H1 (cell line): ENCODE measurements around the gene SPPL3. TPM values are rescaled to one million over a fixed set of nuclear protein-coding genes. Genes with fewer than 3 reads are reported as not detected.

Experiments used
- CTCF ChIA-PET: fragments of 300-600 bp; sonication (Branson Sonifier 250); formaldehyde crosslinking; loops from one replicate; lab custom pipeline; 2021; ENCODE audit not compliant: partially characterized antibody; lab: Charles Lee
- POLR2A ChIA-PET: fragments of 300-600 bp; sonication (Branson Sonifier 250); formaldehyde crosslinking; loops from one replicate; lab custom pipeline; 2021; ENCODE audit warnings: inconsistent platforms; ENCODE audit not compliant: partially characterized antibody; lab: Charles Lee
- DNase-seq, 2 experiments: peaks; one replicate each; pipeline versions ENCODE4 v3.0.0 to v3.0.0-alpha.2; 2010 to 2022; ENCODE audit warnings: low spot score in 2 of 2, low read depth in 1 of 2, mixed read lengths in 1 of 2
- FAIRE-seq: peaks from 2 replicates; lab custom pipeline; 2011; peaks lifted over from hg19 to GRCh38; lab: Jason Lieb, UNC
- H2AFZ ChIP-seq: 2 replicates; pipeline ENCODE4 v1.8.1; 2012; ENCODE audit warnings: low read length, inconsistent platforms
- H2AK5ac ChIP-seq: 2 replicates; pipeline ENCODE4 v1.6.1; 2013; ENCODE audit warnings: low read depth, low read length
- H2BK120ac ChIP-seq: replicated peaks from 2 replicates; pipeline ENCODE3; 2013; ENCODE audit warnings: low read depth, low read length, inconsistent platforms
- H2BK12ac ChIP-seq: 2 replicates; pipeline ENCODE4 v1.6.1; 2013; ENCODE audit warnings: low read depth, low read length
- H2BK15ac ChIP-seq: 2 replicates; pipeline ENCODE4 v1.6.1; 2013; ENCODE audit warnings: low read length
- H2BK20ac ChIP-seq: 2 replicates; pipeline ENCODE4 v1.6.1; 2013; ENCODE audit warnings: low read length
- H2BK5ac ChIP-seq: 2 replicates; pipeline ENCODE4 v1.6.1; 2013; ENCODE audit warnings: low read depth, low read length
- H3K14ac ChIP-seq: 2 replicates; pipeline ENCODE4 v1.6.1; 2013; ENCODE audit warnings: inconsistent platforms; ENCODE audit not compliant: insufficient read length
- H3K18ac ChIP-seq: 2 replicates; pipeline ENCODE4 v1.6.1; 2013; ENCODE audit warnings: low read length; ENCODE audit errors: extremely low read depth
- H3K23ac ChIP-seq: 2 replicates; pipeline ENCODE4 v1.6.1; 2013; ENCODE audit warnings: inconsistent platforms; ENCODE audit not compliant: insufficient read length
- H3K23me2 ChIP-seq: 2 replicates; pipeline ENCODE4 v1.6.1; 2013; ENCODE audit warnings: low read depth, low read length
- H3K27ac ChIP-seq: 2 replicates; pipeline ENCODE4 v1.6.1; 2011; ENCODE audit warnings: low read depth, low read length, inconsistent platforms
- H3K27me3 ChIP-seq, 4 experiments: replicated peaks in 1 of 4; 1 replicate in 1 of 4; 2 replicates in 3 of 4; pipeline versions ENCODE4 v1.6.1 to v1.8.1; 2011 to 2013; ENCODE audit warnings: low read length in 3 of 4, mild to moderate bottlenecking in 3 of 4, inconsistent platforms in 2 of 4, mixed read lengths in 2 of 4, moderate library complexity in 1 of 4; ENCODE audit not compliant: control insufficient read depth in 3 of 4, insufficient read depth in 3 of 4; ENCODE audit errors: extremely low read depth in 1 of 4
- H3K36me3 ChIP-seq, 4 experiments: 2 replicates each; pipeline versions ENCODE4 v1.6.1 to v1.8.1; 2011 to 2013; ENCODE audit warnings: mild to moderate bottlenecking in 4 of 4, low read length in 3 of 4, moderate library complexity in 2 of 4, control low read depth in 1 of 4, inconsistent platforms in 1 of 4; ENCODE audit not compliant: insufficient read depth in 4 of 4, control insufficient read depth in 2 of 4
- H3K4ac ChIP-seq: replicated peaks from 2 replicates; pipeline ENCODE3; 2013; ENCODE audit warnings: low read length, low read depth, mixed read lengths, inconsistent platforms; ENCODE audit not compliant: insufficient read length
- H3K4me1 ChIP-seq, 4 experiments: replicated peaks in 1 of 4; 1 replicate in 1 of 4; 2 replicates in 3 of 4; pipeline versions ENCODE4 v1.6.1 to v1.8.1; 2011 to 2013; ENCODE audit warnings: low read length in 3 of 4, inconsistent platforms in 2 of 4, mixed read lengths in 1 of 4; ENCODE audit not compliant: insufficient read depth in 4 of 4, control insufficient read depth in 3 of 4
- H3K4me2 ChIP-seq, 2 experiments: 2 replicates each; pipeline versions ENCODE4 v1.6.1 to v1.8.1; 2011 to 2013; ENCODE audit warnings: low read depth in 2 of 2, low read length in 2 of 2, control low read depth in 1 of 2, inconsistent platforms in 1 of 2, mild to moderate bottlenecking in 1 of 2; ENCODE audit not compliant: insufficient read depth in 1 of 2
- H3K4me3 ChIP-seq, 4 experiments: fragments of 200-600, 300-600 bp in 1 of 4; sonication (generic), shearing (Covaris generic), sonication (Bioruptor Twin) in 1 of 4; 2 replicates each; pipeline versions ENCODE4 v1.5.1 to v1.8.1; 2011 to 2016; ENCODE audit warnings: low read length in 4 of 4, low read depth in 3 of 4, control low read depth in 2 of 4, inconsistent platforms in 2 of 4, mild to moderate bottlenecking in 2 of 4, mixed read lengths in 1 of 4, moderate library complexity in 1 of 4; ENCODE audit not compliant: insufficient read depth in 2 of 4; ENCODE audit errors: extremely low read depth in 1 of 4
- H3K56ac ChIP-seq: replicated peaks from 2 replicates; pipeline ENCODE3; 2013; ENCODE audit warnings: low read depth, mild to moderate bottlenecking, mixed read lengths, low read length, inconsistent platforms; ENCODE audit not compliant: insufficient read length
- H3K79me1 ChIP-seq: 2 replicates; pipeline ENCODE4 v1.6.1; 2013; ENCODE audit warnings: low read depth, low read length, control low read depth
- H3K79me2 ChIP-seq, 2 experiments: 2 replicates each; pipeline versions ENCODE4 v1.6.1 to v1.8.1; 2012 to 2013; ENCODE audit warnings: low read length in 2 of 2, mild to moderate bottlenecking in 2 of 2, inconsistent platforms in 1 of 2; ENCODE audit not compliant: insufficient read depth in 2 of 2, control insufficient read depth in 1 of 2
- H3K9ac ChIP-seq, 4 experiments: replicated peaks in 1 of 4; 1 replicate in 1 of 4; 2 replicates in 3 of 4; pipeline versions ENCODE4 v1.6.1 to v1.8.1; 2011 to 2013; ENCODE audit warnings: low read depth in 3 of 4, low read length in 3 of 4, control low read depth in 2 of 4, mild to moderate bottlenecking in 2 of 4, moderate library complexity in 2 of 4, inconsistent platforms in 1 of 4; ENCODE audit errors: extremely low read depth in 1 of 4
- H3K9me3 ChIP-seq, 2 experiments: 2 replicates each; pipeline versions ENCODE4 v1.6.1 to v1.8.1; 2012 to 2013; ENCODE audit warnings: mild to moderate bottlenecking in 2 of 2, moderate library complexity in 2 of 2, control low read depth in 1 of 2, inconsistent platforms in 1 of 2, low read depth in 1 of 2, low read length in 1 of 2, mixed read lengths in 1 of 2; ENCODE audit not compliant: insufficient read depth in 2 of 2
- H4K20me1 ChIP-seq, 2 experiments: replicated peaks in 1 of 2; 2 replicates each; pipeline versions ENCODE3 to v1.8.1; 2011 to 2013; ENCODE audit warnings: inconsistent platforms in 2 of 2, low read length in 2 of 2, mild to moderate bottlenecking in 1 of 2; ENCODE audit not compliant: insufficient read depth in 2 of 2, control insufficient read depth in 1 of 2
- H4K5ac ChIP-seq: 2 replicates; pipeline ENCODE4 v1.6.1; 2013; ENCODE audit warnings: low read length, low read depth, mixed read lengths, inconsistent platforms; ENCODE audit not compliant: insufficient read length
- H4K8ac ChIP-seq: 2 replicates; pipeline ENCODE4 v1.8.0; 2013; ENCODE audit warnings: mild to moderate bottlenecking, moderate library complexity, low read length, inconsistent platforms; ENCODE audit not compliant: insufficient read depth; ENCODE audit errors: extremely low read depth
- H4K91ac ChIP-seq: replicated peaks from 2 replicates; pipeline ENCODE3; 2013; ENCODE audit warnings: low read length, mixed read lengths, inconsistent platforms; ENCODE audit not compliant: insufficient read length
- ASH2L ChIP-seq: fragments of 200-600, 300-600 bp; sonication (generic); IDR thresholded peaks from one replicate; pipeline ENCODE4 v1.7.1; 2017; ENCODE audit warnings: low read length
- CEBPB ChIP-seq: IDR thresholded peaks from 2 replicates; pipeline ENCODE4 v1.6.1; 2012; ENCODE audit warnings: low read depth, low read length
- CHD2 ChIP-seq: IDR thresholded peaks from 2 replicates; pipeline ENCODE4 v1.6.1; 2012; ENCODE audit warnings: low read length, improper control_type of control experiment
- CTBP2 ChIP-seq: IDR thresholded peaks from 2 replicates; pipeline ENCODE4 v1.7.0; 2011; ENCODE audit warnings: borderline replicate concordance, mild to moderate bottlenecking, moderate library complexity, mixed read lengths, low read length; ENCODE audit not compliant: insufficient read depth, insufficient read length
- EGR1 ChIP-seq: IDR thresholded peaks from 2 replicates; pipeline ENCODE4 v1.6.1; 2011; ENCODE audit warnings: low read depth, low read length, borderline replicate concordance
- FOSL1 ChIP-seq: IDR thresholded peaks from 2 replicates; pipeline ENCODE4 v1.6.1; 2011; ENCODE audit warnings: mild to moderate bottlenecking, low read depth, low read length, moderate library complexity; ENCODE audit not compliant: insufficient read depth
- RAD21 ChIP-seq, 2 experiments: IDR thresholded peaks in 1 of 2; conservative IDR thresholded peaks in 1 of 2; 2 replicates each; pipeline ENCODE4 v1.6.1; 2011; ENCODE audit warnings: low read depth in 2 of 2, low read length in 2 of 2, improper control_type of control experiment in 1 of 2, inconsistent platforms in 1 of 2, mild to moderate bottlenecking in 1 of 2, moderate library complexity in 1 of 2
- SAP30 ChIP-seq: fragments of 300-600 bp; sonication (generic); IDR thresholded peaks from 2 replicates; pipeline ENCODE4 v1.7.1; 2012; ENCODE audit warnings: low read length, moderate library complexity, mild to moderate bottlenecking, inconsistent platforms; ENCODE audit not compliant: insufficient read depth, insufficient replicate concordance
- ZNF274 ChIP-seq: IDR thresholded peaks from 2 replicates; pipeline ENCODE4 v1.7.0; 2012; ENCODE audit warnings: low read length, borderline replicate concordance; ENCODE audit errors: extremely low read depth
- WGBS, 2 experiments: shearing (Covaris generic) in 1 of 2; methylation state at CpG; one replicate each; pipeline versions ENCODE4 v1.1.6 to v1.1.7; 2013 to 2015; ENCODE audit warnings: low lambda C conversion rate in 2 of 2, mixed read lengths in 2 of 2, inconsistent platforms in 1 of 2, low coverage in 1 of 2, missing lambda C conversion rate in 1 of 2; ENCODE audit not compliant: insufficient replicate concordance in 2 of 2, insufficient coverage in 1 of 2, insufficient read length in 1 of 2; ENCODE audit errors: extremely low coverage in 1 of 2, missing lambda C conversion rate in 1 of 2; 5-methylcytosine and 5-hydroxymethylcytosine counted together
- polyA plus RNA-seq, 7 experiments: library from polyadenylated mRNA; depleted of rRNA in 3 of 7; stranded (reverse) in 5 of 7; unstranded in 2 of 7; fragments of >200 nt in 5 of 7; fragments of 200-250 nt in 2 of 7; gene quantifications; 1 replicate in 5 of 7; 2 replicates in 1 of 7; 4 replicates in 1 of 7; pipeline versions ENCODE4 v1.2.1 to v1.2.3, GENCODE V29; 2011 to 2013; ENCODE audit warnings: missing spikeins in 2 of 7, mixed read lengths in 2 of 7
- total RNA-seq: library from RNA; stranded (reverse); fragmentation: NEBNext Ultra II Directional; extraction: Animal tissue kit (Norgen Biotek cat#: 25700); gene quantifications from 2 replicates; pipeline ENCODE4 v1.2.1, GENCODE V29; 2021

The SPPL3 gene
- total and polyA plus RNA-seq, 2 of the 8 experiments (the other 6 are each of a cell fraction or from before 2014, with no cell fraction given) = 27.3 to 48.4 TPM

GRCh38 chr12:120928864-120929652, 24.9 kb upstream of the SPPL3 start:
- H4K20me1 ChIP-seq = no peaks in the 10 kb centered on the region
- H3K27me3 ChIP-seq = no peaks in the 10 kb centered on the region
- peak overlapping the region; percentile 45 for H4K91ac ChIP-seq
- no peaks in the 10 kb centered on the region for H3K36me3 ChIP-seq
- H2BK5ac ChIP-seq = peak overlapping the region; percentile 82; the same call in 1 of the 2 replicates
- H2BK15ac ChIP-seq = peak overlapping the region; percentile 65; the same call in 1 of the 2 replicates
- H3K9ac ChIP-seq = peak overlapping the region in 2 of 4 experiments; percentile 29 to 45; a peak in 3 of 7 replicates
- peak overlapping the region; percentile 21; the same call in 1 of the 2 replicates for H2BK20ac ChIP-seq
- H2BK120ac ChIP-seq = no peak overlapping the region
- H3K79me1 ChIP-seq = no peaks in the 10 kb centered on the region
- H2AK5ac ChIP-seq = no peak overlapping the region
- peak overlapping the region; percentile 36 to 67 for H3K4me2 ChIP-seq
- peak overlapping the region; percentile 95 for H2AFZ ChIP-seq
- ChIA-PET POLR2A (interaction anchor here (0.6 to 1.1 kb wide), 3 partner anchors 23 to 180 kb away, joined by 3 to 5 read pairs (median 3); no protein-coding TSS in a partner anchor), CTCF (interaction anchor here (1.0 to 1.8 kb wide), 3 partner anchors 11 to 77 kb away, joined by 3 to 5 read pairs (median 4); no protein-coding TSS in a partner anchor)
- H3K4me3 ChIP-seq = peak overlapping the region in 3 of 4 experiments; percentile 23 to 42 (median 26); a peak in 4 of 8 replicates
- WGBS, 2 experiments = 51% methylated on average over 13 of the region's 13 CpGs; no CpG with 5 or more reads in 1 of the 2 experiments
- peaks cover 0 to 18% (median 11%) of the 10 kb centered on the region in 4 experiments; a peak in 6 of 7 replicates for H3K4me1 ChIP-seq
- H2BK12ac ChIP-seq = peak overlapping the region; percentile 68; the same call in 1 of the 2 replicates
- no peaks in the 10 kb centered on the region for H3K9me3 ChIP-seq
- FAIRE-seq = no peak
- H3K79me2 ChIP-seq = no peaks in the 10 kb centered on the region
- H3K23me2 ChIP-seq = no peaks in the 10 kb centered on the region
- no peak overlapping the region for H3K56ac ChIP-seq
- H3K4ac ChIP-seq = no peak overlapping the region
- DNase-seq = peak in 1 of 2 experiments; percentile 66
- peak overlapping the region; percentile 19 for H4K5ac ChIP-seq
- no peak overlapping the region for H3K23ac ChIP-seq
- peak overlapping the region; percentile 45; the same call in 1 of the 2 replicates for H4K8ac ChIP-seq
- peak overlapping the region; percentile 88 for H3K27ac ChIP-seq
- H3K14ac ChIP-seq = no peak overlapping the region
- H3K18ac ChIP-seq = peak overlapping the region; percentile 10
- TF ChIP-seq CHD2 = no peak
- no peak for TF ChIP-seq CTBP2
- no peak for TF ChIP-seq ZNF274
- no peak for TF ChIP-seq EGR1
- TF ChIP-seq CEBPB = no peak
- TF ChIP-seq SAP30 = no peak
- no peak for TF ChIP-seq FOSL1
- TF ChIP-seq ASH2L = peak; percentile 98
- 0 out of 4 replicates have a peak, but pooled peaks of 1 of the 2 experiments have one; percentile 11 for TF ChIP-seq RAD21 (IDR thresholded peaks at IDR 0.05 in 1 of 2, conservative IDR thresholded peaks at IDR 0.05 in 1 of 2; ENCODE audit: low read depth in 2 of 2, low read length in 2 of 2)
